Spleen (tissue), 11 donors: ENCODE results near the gene AKAP12. TPM values are rescaled to one million over a fixed set of nuclear protein-coding genes. Genes with fewer than 3 reads are reported as not detected.
A peak's percentile ranks its signal among the peaks of the same experiment; 100 is the strongest.
"Not testable (repeated sequence)": the region's sequence is repeated elsewhere in the genome, so short reads cannot be mapped to it uniquely, and the experiment has no call there.

Experiments
- DNase-seq: peaks from one replicate; pipeline ENCODE4 v3.0.0-alpha.2; 2020
- H3K27ac ChIP-seq, 8 donors: fragments of 200-600 bp; sonication (generic) in 7 of 8; 1 replicate in 4 of 8; 2 replicates in 4 of 8; pipeline versions ENCODE4 v1.5.0 to v1.8.0; 2016 to 2021; ENCODE audit warnings: inconsistent platforms in 4 of 8, mild to moderate bottlenecking in 4 of 8, moderate library complexity in 1 of 8
- H3K27me3 ChIP-seq, 7 donors: fragments of 200-600 bp; sonication (generic) in 6 of 7; replicated peaks in 1 of 7; 1 replicate in 4 of 7; 2 replicates in 3 of 7; pipeline versions ENCODE4 v1.5.0 to v1.8.0; 2016 to 2021; ENCODE audit warnings: inconsistent platforms in 3 of 7, mild to moderate bottlenecking in 1 of 7
- H3K36me3 ChIP-seq, 6 donors: fragments of 200-600 bp; sonication (generic) in 5 of 6; 1 replicate in 4 of 6; 2 replicates in 2 of 6; pipeline versions ENCODE4 v1.5.0 to v1.8.0; 2016 to 2021; ENCODE audit warnings: inconsistent platforms in 2 of 6
- H3K4me1 ChIP-seq, 6 donors: fragments of 200-600 bp; sonication (generic) in 5 of 6; 1 replicate in 3 of 6; 2 replicates in 3 of 6; pipeline versions ENCODE4 v1.5.0 to v1.8.0; 2016 to 2021; ENCODE audit warnings: inconsistent platforms in 3 of 6
- H3K4me3 ChIP-seq, 8 donors: fragments of 200-600 bp; sonication (generic) in 7 of 8; 1 replicate in 4 of 8; 2 replicates in 4 of 8; pipeline versions ENCODE4 v1.5.0 to v1.8.0; 2016 to 2021; ENCODE audit warnings: inconsistent platforms in 4 of 8, mild to moderate bottlenecking in 4 of 8, moderate library complexity in 2 of 8
- H3K9me3 ChIP-seq, 8 donors: fragments of 200-600 bp; sonication (generic) in 7 of 8; 1 replicate in 4 of 8; 2 replicates in 4 of 8; pipeline versions ENCODE4 v1.5.0 to v1.8.0; 2016 to 2021; ENCODE audit warnings: inconsistent platforms in 4 of 8
- CTCF ChIP-seq, 11 experiments: fragments of 200-600 bp in 7 of 11; fragments of 450-650 bp in 4 of 11; sonication (generic) in 4 of 11; IDR thresholded peaks in 8 of 11; conservative IDR thresholded peaks in 3 of 11; 1 replicate in 7 of 11; 2 replicates in 4 of 11; pipeline versions ENCODE4 v1.4.0 to v1.8.0; 2016 to 2021; ENCODE audit warnings: antibody characterized with exemption in 11 of 11, inconsistent platforms in 4 of 11, mild to moderate bottlenecking in 1 of 11
- POLR2A ChIP-seq, 3 donors: fragments of 450-650 bp; IDR thresholded peaks; one replicate each; pipeline ENCODE4 v1.5.1; 2017; ENCODE audit warnings: antibody characterized with exemption in 3 of 3, mild to moderate bottlenecking in 1 of 3
- POLR2AphosphoS5 ChIP-seq, 3 donors: sonication (generic); formaldehyde crosslinking; IDR thresholded peaks; one replicate each; pipeline ENCODE4 v1.5.1; 2017; ENCODE audit warnings: antibody characterized with exemption in 3 of 3
- WGBS, 5 donors: extraction: QIAGEN DNeasy Blood & Tissue Kit in 3 of 5; methylation state at CpG; one replicate each; pipeline versions ENCODE4 v1.1.5 to v1.1.7; 2013 to 2018; 5-methylcytosine and 5-hydroxymethylcytosine counted together
- intact Hi-C: fragments of 100-400 bp; cut with DNase I; formaldehyde crosslinking; loops from one replicate; pipeline ENCODE4 v1.15.0; 2023; ENCODE audit warnings: low total_unique reads
- polyA plus RNA-seq, 3 donors: library from polyadenylated mRNA; stranded (reverse); fragments of 200-250 nt; gene quantifications; one replicate each; pipeline ENCODE4 v1.2.1, GENCODE V29; 2013
- total RNA-seq, 7 donors: library from RNA; depleted of rRNA in 3 of 7; stranded (reverse); fragments of >200 nt in 3 of 7; fragmentation: NEBNext Ultra II Directional in 4 of 7; extraction: Animal tissue kit (Norgen Biotek cat#: 25700) in 4 of 7; gene quantifications; one replicate each; pipeline versions ENCODE4 v1.1.0 to v1.2.1, GENCODE V29; 2016 to 2021
- donor health status: healthy with polysubstance abuse.
- donor health status: DM: no; HTN: no; CAD: no; lungs with moderate emphysema.
- donor health status: DM: no; HTN: no; CAD: no.
- donor health status: Bipolar disorder and iron deficiency.
- donor health status: healthy.
- donor health status: DM: no; HTN: no; CAD: no.
- donor health status: DM: yes; HTN: yes; CAD: no.

Gene AKAP12
- total and polyA plus RNA-seq, 10 donors = 3.2 to 64.7 (median 44.1) TPM

- H3K27me3 ChIP-seq = no peaks in the 10 kb centered on the region
- TF ChIP-seq POLR2A (IDR thresholded peaks at IDR 0.05) (no peak), CTCF (IDR thresholded peaks at IDR 0.05 in 8 of 11, conservative IDR thresholded peaks at IDR 0.05 in 3 of 11) (no peak), POLR2AphosphoS5 (IDR thresholded peaks at IDR 0.05) (no peak)
- no peak for DNase-seq
- WGBS, 5 donors = 40 to 74% (median 53%) methylated on average over 5 of the region's 5 CpGs
- peaks cover 0 to 6% (median 0%) of the 10 kb centered on the region in 6 donors for H3K36me3 ChIP-seq
- H3K9me3 ChIP-seq = peaks cover 0 to 25% (median 12%) of the 10 kb centered on the region in 8 donors
- H3K4me1 ChIP-seq = peaks cover 0 to 10% (median 0%) of the 10 kb centered on the region in 6 donors
- H3K27ac ChIP-seq = peak overlapping the region in 3 of 8 donors; percentile 30 to 38 (median 33)
- intact Hi-C loops = no loop called here
- no peak overlapping the region for H3K4me3 ChIP-seq
Observed at GRCh38 chr6:151313066-151313491, 73.3 kb downstream of the AKAP12 start.

GRCh38 chr6:151315661-151316060 lies 75.9 kb downstream of the AKAP12 start:
- H3K4me3 ChIP-seq, H3K27ac ChIP-seq, intact Hi-C loops, H3K4me1 ChIP-seq, DNase-seq, H3K27me3 ChIP-seq, H3K36me3 ChIP-seq: not testable (repeated sequence)
- WGBS, 5 donors = 41 to 59% (median 45%) methylated on average over 3 of the region's 3 CpGs
- peaks cover 0 to 25% (median 12%) of the 10 kb centered on the region in 8 donors for H3K9me3 ChIP-seq

GRCh38 chr6:151317103-151317994 lies 77.6 kb downstream of the AKAP12 start:
- no peak for TF ChIP-seq POLR2A (IDR thresholded peaks at IDR 0.05)
- TF ChIP-seq CTCF (IDR thresholded peaks at IDR 0.05 in 8 of 11, conservative IDR thresholded peaks at IDR 0.05 in 3 of 11) = no peak
- TF ChIP-seq POLR2AphosphoS5 (IDR thresholded peaks at IDR 0.05) = no peak
- DNase-seq = no peak
- peak overlapping the region in 5 of 8 donors; percentile 2 to 27 (median 21) for H3K27ac ChIP-seq

GRCh38 chr6:151317995-151318365 lies 78.2 kb downstream of the AKAP12 start:
- intact Hi-C loops = no loop called here
- H3K4me3 ChIP-seq = no peak overlapping the region
- no peaks in the 10 kb centered on the region for H3K27me3 ChIP-seq
- DNase-seq = no peak
- H3K27ac ChIP-seq = peak overlapping the region in 4 of 8 donors; percentile 3 to 27 (median 22)
- H3K9me3 ChIP-seq = peaks cover 0 to 25% (median 12%) of the 10 kb centered on the region in 8 donors
- WGBS, 5 donors = 73 to 87% (median 81%) methylated on average over 3 of the region's 3 CpGs
- no peak for TF ChIP-seq CTCF (IDR thresholded peaks at IDR 0.05 in 8 of 11, conservative IDR thresholded peaks at IDR 0.05 in 3 of 11)
- TF ChIP-seq POLR2A (IDR thresholded peaks at IDR 0.05) = no peak
- no peak for TF ChIP-seq POLR2AphosphoS5 (IDR thresholded peaks at IDR 0.05)
- peaks cover 0 to 7% (median 0%) of the 10 kb centered on the region in 6 donors for H3K4me1 ChIP-seq
- H3K36me3 ChIP-seq = no peaks in the 10 kb centered on the region

More at GRCh38 chr6:151317103-151317994, 77.6 kb downstream of the AKAP12 start:
- Histone ChIP-seq H3K9me3 (peaks cover 0 to 25% (median 12%) of the 10 kb centered on the region in 8 donors), H3K27me3 (no peaks in the 10 kb centered on the region), H3K4me1 (peaks cover 0 to 10% (median 0%) of the 10 kb centered on the region in 6 donors), H3K36me3 (no peaks in the 10 kb centered on the region), H3K4me3 (no peak overlapping the region)
- 76 to 95% (median 80%) methylated on average over 2 of the region's 2 CpGs for WGBS, 5 donors
- intact Hi-C loops = no loop called here
